HEK293 (cell line): Measurements from ENCODE around the gene INS.

Experiments used
- CTCF ChIA-PET: fragments of 350-600 bp; formaldehyde crosslinking; extraction: SDS; loops from one replicate; lab custom pipeline; 2021; ENCODE audit warnings: antibody characterized with exemption; lab: Yijun Ruan, JAX
- POLR2A ChIA-PET: fragments of 300-600 bp; formaldehyde crosslinking; extraction: SDS; loops from one replicate; lab custom pipeline; 2020; ENCODE audit warnings: antibody characterized with exemption, inconsistent platforms; lab: Yijun Ruan, JAX
- H3K27ac ChIP-seq: fragments of 200-500 bp; sonication (Bioruptor generic); 2 replicates; pipeline ENCODE4 v1.5.1; 2014; ENCODE audit warnings: low read depth, low read length, control low read depth, inconsistent platforms; ENCODE audit errors: extremely low read depth
- H3K36me3 ChIP-seq, 2 experiments: fragments of 200-500 bp in 1 of 2; sonication (Bioruptor generic) in 1 of 2; 1 replicate in 1 of 2; 2 replicates in 1 of 2; pipeline ENCODE4 v1.5.1; 2014 to 2017; ENCODE audit warnings: inconsistent platforms in 2 of 2, low read length in 2 of 2; ENCODE audit not compliant: control insufficient read depth in 2 of 2, insufficient read depth in 1 of 2
- H3K4me1 ChIP-seq: fragments of 200-500 bp; sonication (Bioruptor generic); 2 replicates; pipeline ENCODE4 v1.5.1; 2014; ENCODE audit warnings: mild to moderate bottlenecking, low read length, inconsistent platforms; ENCODE audit not compliant: control insufficient read depth, insufficient read depth
- H3K4me3 ChIP-seq: 2 replicates; pipeline ENCODE4 v1.5.1; 2011; ENCODE audit warnings: low read depth, mild to moderate bottlenecking, control low read depth, low read length, moderate library complexity
- H3K9me3 ChIP-seq: fragments of 200-500 bp; sonication (Bioruptor generic); 2 replicates; pipeline ENCODE4 v1.5.1; 2014; ENCODE audit warnings: low read depth, low read length, inconsistent platforms; ENCODE audit not compliant: control insufficient read depth, insufficient read depth
- GLIS1 ChIP-seq: fragments of 450-650 bp; formaldehyde crosslinking; IDR thresholded peaks from 2 replicates; pipeline ENCODE4 v1.5.1; 2016; ENCODE audit warnings: missing biosample characterization, missing genetic modification characterization
- GLIS2 ChIP-seq: fragments of 450-650 bp; formaldehyde crosslinking; IDR thresholded peaks from 2 replicates; pipeline ENCODE4 v1.5.1; 2016; ENCODE audit warnings: missing biosample characterization, missing genetic modification characterization
- PATZ1 ChIP-seq: fragments of 450-650 bp; formaldehyde crosslinking; IDR thresholded peaks from 2 replicates; pipeline ENCODE4 v1.5.1; 2016; ENCODE audit warnings: missing biosample characterization, missing genetic modification characterization
- SALL2 ChIP-seq: fragments of 450-650 bp; formaldehyde crosslinking; IDR thresholded peaks from 2 replicates; pipeline ENCODE4 v1.5.0; 2017; ENCODE audit warnings: missing biosample characterization, mild to moderate bottlenecking, missing genetic modification characterization, borderline replicate concordance
- ZFHX2 ChIP-seq: fragments of 450-650 bp; formaldehyde crosslinking; conservative IDR thresholded peaks from 2 replicates; pipeline ENCODE4 v1.5.1; 2016; ENCODE audit warnings: missing biosample characterization, missing genetic modification characterization
- ZIC2 ChIP-seq: fragments of 450-650 bp; formaldehyde crosslinking; IDR thresholded peaks from 2 replicates; pipeline ENCODE4 v1.5.1; 2016; ENCODE audit warnings: missing biosample characterization, missing genetic modification characterization
- ZNF350 ChIP-seq: fragments of 450-650 bp; formaldehyde crosslinking; IDR thresholded peaks from 2 replicates; pipeline ENCODE4 v1.5.0; 2017; ENCODE audit warnings: missing biosample characterization, mild to moderate bottlenecking, missing genetic modification characterization
- ZNF398 ChIP-seq: fragments of 450-650 bp; formaldehyde crosslinking; IDR thresholded peaks from 2 replicates; pipeline ENCODE4 v1.5.1; 2017; ENCODE audit warnings: missing biosample characterization, missing genetic modification characterization
- ZNF423 ChIP-seq: fragments of 450-650 bp; formaldehyde crosslinking; IDR thresholded peaks from 2 replicates; pipeline ENCODE4 v1.5.1; 2016; ENCODE audit warnings: missing biosample characterization, missing genetic modification characterization
- ZNF654 ChIP-seq: fragments of 450-650 bp; formaldehyde crosslinking; IDR thresholded peaks from 2 replicates; pipeline ENCODE4 v1.5.1; 2016; ENCODE audit warnings: low read depth, missing biosample characterization, missing genetic modification characterization
- ZNF701 ChIP-seq: fragments of 450-650 bp; formaldehyde crosslinking; IDR thresholded peaks from 2 replicates; pipeline ENCODE4 v1.5.1; 2016; ENCODE audit warnings: missing biosample characterization, missing genetic modification characterization
- ZNF76 ChIP-seq: fragments of 450-650 bp; formaldehyde crosslinking; IDR thresholded peaks from 2 replicates; pipeline ENCODE4; 2016; ENCODE audit warnings: low read depth, missing biosample characterization, missing genetic modification characterization, borderline replicate concordance
- ZNF791 ChIP-seq: fragments of 450-650 bp; formaldehyde crosslinking; IDR thresholded peaks from 2 replicates; pipeline ENCODE4 v1.5.1; 2016; ENCODE audit warnings: missing biosample characterization, missing genetic modification characterization
- ZNF830 ChIP-seq: fragments of 450-650 bp; IDR thresholded peaks from 2 replicates; pipeline ENCODE4 v1.5.0; 2018; ENCODE audit warnings: missing biosample characterization, missing genetic modification characterization, low read depth, mild to moderate bottlenecking, moderate library complexity
- ZNF837 ChIP-seq: fragments of 450-650 bp; formaldehyde crosslinking; IDR thresholded peaks from 2 replicates; pipeline ENCODE4 v1.5.1; 2016; ENCODE audit warnings: missing biosample characterization, missing genetic modification characterization
- TF ChIP-seq, protein P1 (sequence below): fragments of 450-650 bp; formaldehyde crosslinking; IDR thresholded peaks from 2 replicates; pipeline ENCODE4 v1.5.1; 2016; ENCODE audit warnings: missing biosample characterization, missing genetic modification characterization
- TF ChIP-seq, protein P2 (sequence below): fragments of 450-650 bp; formaldehyde crosslinking; IDR thresholded peaks from 2 replicates; pipeline ENCODE4 v1.5.1; 2016; ENCODE audit warnings: missing biosample characterization, missing genetic modification characterization
- TF ChIP-seq, protein P3 (sequence below): fragments of 450-650 bp; formaldehyde crosslinking; IDR thresholded peaks from 2 replicates; pipeline ENCODE4 v1.5.1; 2016; ENCODE audit warnings: missing biosample characterization, missing genetic modification characterization
- TF ChIP-seq, protein P4 (sequence below): fragments of 450-650 bp; formaldehyde crosslinking; IDR thresholded peaks from 2 replicates; pipeline ENCODE4 v1.5.1; 2016; ENCODE audit warnings: missing biosample characterization, missing genetic modification characterization
- TF ChIP-seq, protein P5 (sequence below): fragments of 450-650 bp; formaldehyde crosslinking; IDR thresholded peaks from 2 replicates; pipeline ENCODE4 v1.5.1; 2016; ENCODE audit warnings: missing biosample characterization, missing genetic modification characterization

Gene INS

DNA sequence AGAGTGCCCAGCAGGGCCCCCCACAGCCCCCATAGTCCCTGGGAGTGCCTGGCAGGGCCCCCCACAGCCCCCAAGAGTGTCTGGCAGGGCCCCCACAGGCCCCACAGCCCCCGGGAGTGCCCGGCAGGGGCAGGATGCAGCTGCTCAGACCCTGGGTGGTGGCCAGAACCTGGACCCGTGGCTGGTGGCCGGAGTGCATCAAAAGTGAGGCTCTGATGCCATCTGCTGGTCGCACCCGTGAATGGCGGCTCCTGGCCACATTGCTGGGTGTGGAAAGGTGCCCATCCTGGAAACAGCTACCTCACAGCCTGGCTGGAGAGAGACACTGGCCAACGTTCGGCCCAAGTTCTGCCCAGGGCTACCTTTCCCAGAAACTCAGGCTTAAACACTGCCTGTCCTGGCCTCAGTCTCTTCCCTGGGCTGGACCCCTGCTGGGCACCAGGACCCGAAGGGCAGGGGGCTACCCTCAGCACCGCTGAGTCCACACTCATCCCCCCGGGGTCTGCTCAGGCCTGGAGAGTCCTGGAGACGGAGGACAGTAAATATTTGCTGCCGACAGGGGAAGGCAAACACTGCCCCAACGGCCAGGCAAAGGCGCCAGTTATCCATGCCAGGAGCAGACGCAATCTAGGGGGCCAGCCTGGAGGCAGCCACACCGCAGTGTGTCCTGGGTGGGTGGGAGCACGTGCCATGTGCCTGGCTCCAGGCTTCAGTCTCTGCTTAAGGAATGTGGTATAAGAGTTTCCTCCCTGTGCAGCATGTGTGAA, 4.4 kb downstream of the INS start:
- ChIA-PET POLR2A (interaction anchor here (1.0 to 1.3 kb wide), 3 partner anchors 119 to 274 kb away, joined by 3 to 5 read pairs (median 4); no protein-coding TSS in a partner anchor), CTCF (interaction anchor here (0.6 to 10.0 kb wide), 41 partner anchors 9 to 519 kb away, joined by 3 to 119 read pairs (median 4); no protein-coding TSS in a partner anchor)
- Histone ChIP-seq H3K9me3 (no peaks in the 10 kb centered on the region), H3K4me1 (no peaks in the 10 kb centered on the region), H3K4me3 (no peak overlapping the region), H3K36me3 (no peaks in the 10 kb centered on the region), H3K27ac (no peak overlapping the region)
- TF ChIP-seq ZNF398 (tag by site-specific recombination) = no peak
- no peak for TF ChIP-seq ZNF837
- TF ChIP-seq, protein P1, sequence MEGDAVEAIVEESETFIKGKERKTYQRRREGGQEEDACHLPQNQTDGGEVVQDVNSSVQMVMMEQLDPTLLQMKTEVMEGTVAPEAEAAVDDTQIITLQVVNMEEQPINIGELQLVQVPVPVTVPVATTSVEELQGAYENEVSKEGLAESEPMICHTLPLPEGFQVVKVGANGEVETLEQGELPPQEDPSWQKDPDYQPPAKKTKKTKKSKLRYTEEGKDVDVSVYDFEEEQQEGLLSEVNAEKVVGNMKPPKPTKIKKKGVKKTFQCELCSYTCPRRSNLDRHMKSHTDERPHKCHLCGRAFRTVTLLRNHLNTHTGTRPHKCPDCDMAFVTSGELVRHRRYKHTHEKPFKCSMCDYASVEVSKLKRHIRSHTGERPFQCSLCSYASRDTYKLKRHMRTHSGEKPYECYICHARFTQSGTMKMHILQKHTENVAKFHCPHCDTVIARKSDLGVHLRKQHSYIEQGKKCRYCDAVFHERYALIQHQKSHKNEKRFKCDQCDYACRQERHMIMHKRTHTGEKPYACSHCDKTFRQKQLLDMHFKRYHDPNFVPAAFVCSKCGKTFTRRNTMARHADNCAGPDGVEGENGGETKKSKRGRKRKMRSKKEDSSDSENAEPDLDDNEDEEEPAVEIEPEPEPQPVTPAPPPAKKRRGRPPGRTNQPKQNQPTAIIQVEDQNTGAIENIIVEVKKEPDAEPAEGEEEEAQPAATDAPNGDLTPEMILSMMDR (tag by site-specific recombination) = peak; percentile 59; the same call in 1 of the 2 replicates
- no peak for TF ChIP-seq ZNF830 (tag by site-specific recombination)
- TF ChIP-seq, protein P2, sequence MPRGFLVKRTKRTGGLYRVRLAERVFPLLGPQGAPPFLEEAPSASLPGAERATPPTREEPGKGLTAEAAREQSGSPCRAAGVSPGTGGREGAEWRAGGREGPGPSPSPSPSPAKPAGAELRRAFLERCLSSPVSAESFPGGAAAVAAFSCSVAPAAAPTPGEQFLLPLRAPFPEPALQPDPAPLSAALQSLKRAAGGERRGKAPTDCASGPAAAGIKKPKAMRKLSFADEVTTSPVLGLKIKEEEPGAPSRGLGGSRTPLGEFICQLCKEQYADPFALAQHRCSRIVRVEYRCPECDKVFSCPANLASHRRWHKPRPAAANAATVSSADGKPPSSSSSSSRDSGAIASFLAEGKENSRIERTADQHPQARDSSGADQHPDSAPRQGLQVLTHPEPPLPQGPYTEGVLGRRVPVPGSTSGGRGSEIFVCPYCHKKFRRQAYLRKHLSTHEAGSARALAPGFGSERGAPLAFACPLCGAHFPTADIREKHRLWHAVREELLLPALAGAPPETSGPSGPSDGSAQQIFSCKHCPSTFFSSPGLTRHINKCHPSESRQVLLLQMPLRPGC (tag by site-specific recombination) = no peak
- peak; percentile 97 for TF ChIP-seq GLIS1 (tag by site-specific recombination)
- TF ChIP-seq ZNF423 (tag by site-specific recombination) = no peak
- no peak for TF ChIP-seq SALL2 (tag by site-specific recombination)
- TF ChIP-seq ZFHX2 (tag by site-specific recombination) = no peak
- 0 out of 2 replicates have a peak, but pooled peaks have one; percentile 37 for TF ChIP-seq PATZ1
- TF ChIP-seq, protein P3, sequence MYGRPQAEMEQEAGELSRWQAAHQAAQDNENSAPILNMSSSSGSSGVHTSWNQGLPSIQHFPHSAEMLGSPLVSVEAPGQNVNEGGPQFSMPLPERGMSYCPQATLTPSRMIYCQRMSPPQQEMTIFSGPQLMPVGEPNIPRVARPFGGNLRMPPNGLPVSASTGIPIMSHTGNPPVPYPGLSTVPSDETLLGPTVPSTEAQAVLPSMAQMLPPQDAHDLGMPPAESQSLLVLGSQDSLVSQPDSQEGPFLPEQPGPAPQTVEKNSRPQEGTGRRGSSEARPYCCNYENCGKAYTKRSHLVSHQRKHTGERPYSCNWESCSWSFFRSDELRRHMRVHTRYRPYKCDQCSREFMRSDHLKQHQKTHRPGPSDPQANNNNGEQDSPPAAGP (tag by site-specific recombination) = no peak
- TF ChIP-seq GLIS2 (tag by site-specific recombination) = peak; percentile 71
- no peak for TF ChIP-seq ZNF76
- no peak for TF ChIP-seq ZNF350
- no peak for TF ChIP-seq ZNF701 (tag by site-specific recombination)
- TF ChIP-seq, protein P4, sequence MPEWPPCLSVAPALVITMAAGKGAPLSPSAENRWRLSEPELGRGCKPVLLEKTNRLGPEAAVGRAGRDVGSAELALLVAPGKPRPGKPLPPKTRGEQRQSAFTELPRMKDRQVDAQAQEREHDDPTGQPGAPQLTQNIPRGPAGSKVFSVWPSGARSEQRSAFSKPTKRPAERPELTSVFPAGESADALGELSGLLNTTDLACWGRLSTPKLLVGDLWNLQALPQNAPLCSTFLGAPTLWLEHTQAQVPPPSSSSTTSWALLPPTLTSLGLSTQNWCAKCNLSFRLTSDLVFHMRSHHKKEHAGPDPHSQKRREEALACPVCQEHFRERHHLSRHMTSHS (tag by site-specific recombination) = no peak
- peak; percentile 70 for TF ChIP-seq ZNF654 (tag by site-specific recombination)
- TF ChIP-seq ZNF791 (tag by site-specific recombination) = no peak
- TF ChIP-seq, protein P5, sequence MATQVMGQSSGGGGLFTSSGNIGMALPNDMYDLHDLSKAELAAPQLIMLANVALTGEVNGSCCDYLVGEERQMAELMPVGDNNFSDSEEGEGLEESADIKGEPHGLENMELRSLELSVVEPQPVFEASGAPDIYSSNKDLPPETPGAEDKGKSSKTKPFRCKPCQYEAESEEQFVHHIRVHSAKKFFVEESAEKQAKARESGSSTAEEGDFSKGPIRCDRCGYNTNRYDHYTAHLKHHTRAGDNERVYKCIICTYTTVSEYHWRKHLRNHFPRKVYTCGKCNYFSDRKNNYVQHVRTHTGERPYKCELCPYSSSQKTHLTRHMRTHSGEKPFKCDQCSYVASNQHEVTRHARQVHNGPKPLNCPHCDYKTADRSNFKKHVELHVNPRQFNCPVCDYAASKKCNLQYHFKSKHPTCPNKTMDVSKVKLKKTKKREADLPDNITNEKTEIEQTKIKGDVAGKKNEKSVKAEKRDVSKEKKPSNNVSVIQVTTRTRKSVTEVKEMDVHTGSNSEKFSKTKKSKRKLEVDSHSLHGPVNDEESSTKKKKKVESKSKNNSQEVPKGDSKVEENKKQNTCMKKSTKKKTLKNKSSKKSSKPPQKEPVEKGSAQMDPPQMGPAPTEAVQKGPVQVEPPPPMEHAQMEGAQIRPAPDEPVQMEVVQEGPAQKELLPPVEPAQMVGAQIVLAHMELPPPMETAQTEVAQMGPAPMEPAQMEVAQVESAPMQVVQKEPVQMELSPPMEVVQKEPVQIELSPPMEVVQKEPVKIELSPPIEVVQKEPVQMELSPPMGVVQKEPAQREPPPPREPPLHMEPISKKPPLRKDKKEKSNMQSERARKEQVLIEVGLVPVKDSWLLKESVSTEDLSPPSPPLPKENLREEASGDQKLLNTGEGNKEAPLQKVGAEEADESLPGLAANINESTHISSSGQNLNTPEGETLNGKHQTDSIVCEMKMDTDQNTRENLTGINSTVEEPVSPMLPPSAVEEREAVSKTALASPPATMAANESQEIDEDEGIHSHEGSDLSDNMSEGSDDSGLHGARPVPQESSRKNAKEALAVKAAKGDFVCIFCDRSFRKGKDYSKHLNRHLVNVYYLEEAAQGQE (tag by site-specific recombination) = no peak
- peak; percentile 59 for TF ChIP-seq ZIC2 (tag by site-specific recombination)
